ENCODE measurements around the gene E2F8. TPM values are rescaled to one million over a fixed set of nuclear protein-coding genes. Genes with fewer than 3 reads are reported as not detected.
A peak's percentile ranks its signal among the peaks of the same experiment; 100 is the strongest.
"Not testable (repeated sequence)": the region's sequence is repeated elsewhere in the genome, so short reads cannot be mapped to it uniquely, and the experiment has no call there.

The E2F8 gene
- polyA plus RNA-seq, 2 donors: 3.1 to 3.9 TPM

GRCh38 chr11:19276859-19277808 lies 36.4 kb upstream of the E2F8 start:
- Histone ChIP-seq H3K9me3 (ENCODE audit: control insufficient read depth in 2 of 2, insufficient read depth in 1 of 2, low read depth in 1 of 2, low read length in 1 of 2) (no peaks in the 10 kb centered on the region), H3K4me1 (ENCODE audit: control insufficient read depth in 2 of 2, insufficient read depth in 2 of 2, low read length in 1 of 2) (peaks cover 0 to 7% of the 10 kb centered on the region in 2 donors), H3K36me3 (ENCODE audit: control insufficient read depth in 2 of 2, insufficient read depth in 2 of 2, low read length in 1 of 2) (no peaks in the 10 kb centered on the region), H3K27ac (ENCODE audit: low read depth in 2 of 2, low read length in 1 of 2) (peak overlapping the region; percentile 22 to 85), H3K4me3 (ENCODE audit: low read depth in 1 of 2, low read length in 2 of 2) (no peak overlapping the region), H3K27me3 (ENCODE audit: control insufficient read depth in 1 of 2, insufficient read depth in 2 of 2, low read length in 2 of 2) (no peaks in the 10 kb centered on the region)
- WGBS, 2 donors: 73 to 77% methylated on average over 8 of the region's 8 CpGs

- Histone ChIP-seq H3K36me3 (ENCODE audit: control insufficient read depth in 2 of 2, insufficient read depth in 2 of 2, low read length in 1 of 2) (no peaks in the 10 kb centered on the region), H3K27ac (ENCODE audit: low read depth in 2 of 2, low read length in 1 of 2) (no peak overlapping the region), H3K4me1 (ENCODE audit: control insufficient read depth in 2 of 2, insufficient read depth in 2 of 2, low read length in 1 of 2) (peaks cover 0 to 6% of the 10 kb centered on the region in 2 donors), H3K9me3 (ENCODE audit: control insufficient read depth in 2 of 2, insufficient read depth in 1 of 2, low read depth in 1 of 2, low read length in 1 of 2) (no peaks in the 10 kb centered on the region), H3K4me3 (ENCODE audit: low read depth in 1 of 2, low read length in 2 of 2) (no peak overlapping the region), H3K27me3 (ENCODE audit: control insufficient read depth in 1 of 2, insufficient read depth in 2 of 2, low read length in 2 of 2) (no peaks in the 10 kb centered on the region)
- WGBS, 2 donors: 63 to 79% methylated on average over 4 of the region's 4 CpGs
Measured at GRCh38 chr11:19275496-19275895, 34.8 kb upstream of the E2F8 start.

GRCh38 chr11:19273219-19273618 lies 32.5 kb upstream of the E2F8 start:
- H3K36me3 ChIP-seq (ENCODE audit: control insufficient read depth in 2 of 2, insufficient read depth in 2 of 2, low read length in 1 of 2); H3K9me3 ChIP-seq (ENCODE audit: control insufficient read depth in 2 of 2, insufficient read depth in 1 of 2, low read depth in 1 of 2, low read length in 1 of 2); H3K4me1 ChIP-seq (ENCODE audit: control insufficient read depth in 2 of 2, insufficient read depth in 2 of 2, low read length in 1 of 2); H3K27ac ChIP-seq (ENCODE audit: low read depth in 2 of 2, low read length in 1 of 2); H3K4me3 ChIP-seq (ENCODE audit: low read depth in 1 of 2, low read length in 2 of 2); H3K27me3 ChIP-seq (ENCODE audit: control insufficient read depth in 1 of 2, insufficient read depth in 2 of 2, low read length in 2 of 2): not testable (repeated sequence)
- 77 to 79% methylated on average over 5 of the region's 5 CpGs for WGBS, 2 donors

DNA sequence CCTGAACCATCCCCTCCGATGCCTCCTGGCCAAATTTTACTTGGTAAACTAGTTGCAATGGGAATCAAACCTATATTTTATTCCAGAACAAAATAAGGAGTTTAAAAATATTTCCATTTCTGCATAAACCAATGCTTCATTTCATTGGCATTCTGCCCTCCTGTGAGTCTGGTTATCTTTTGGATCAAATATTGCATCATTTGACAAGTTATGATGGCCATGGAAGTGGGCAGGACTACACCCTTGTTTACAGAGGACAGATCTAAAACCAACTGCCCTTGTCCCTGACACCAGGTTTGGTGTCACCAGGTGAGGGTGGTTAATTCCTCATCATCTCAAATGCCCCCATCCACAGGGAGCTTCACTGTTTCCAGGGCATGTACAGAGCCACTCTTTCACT lies 28.2 kb upstream of the E2F8 start:
- 68 to 86% methylated on average over 1 of the region's 1 CpG for WGBS, 2 donors
- Histone ChIP-seq H3K4me3 (ENCODE audit: low read depth in 1 of 2, low read length in 2 of 2) (no peak overlapping the region), H3K27ac (ENCODE audit: low read depth in 2 of 2, low read length in 1 of 2) (no peak overlapping the region), H3K4me1 (ENCODE audit: control insufficient read depth in 2 of 2, insufficient read depth in 2 of 2, low read length in 1 of 2) (no peaks in the 10 kb centered on the region), H3K9me3 (ENCODE audit: control insufficient read depth in 2 of 2, insufficient read depth in 1 of 2, low read depth in 1 of 2, low read length in 1 of 2) (no peaks in the 10 kb centered on the region), H3K27me3 (ENCODE audit: control insufficient read depth in 1 of 2, insufficient read depth in 2 of 2, low read length in 2 of 2) (no peaks in the 10 kb centered on the region), H3K36me3 (ENCODE audit: control insufficient read depth in 2 of 2, insufficient read depth in 2 of 2, low read length in 1 of 2) (no peaks in the 10 kb centered on the region)

- H3K36me3 ChIP-seq (ENCODE audit: control insufficient read depth in 2 of 2, insufficient read depth in 2 of 2, low read length in 1 of 2): no peaks in the 10 kb centered on the region
- H3K9me3 ChIP-seq (ENCODE audit: control insufficient read depth in 2 of 2, insufficient read depth in 1 of 2, low read depth in 1 of 2, low read length in 1 of 2): no peaks in the 10 kb centered on the region
- no peaks in the 10 kb centered on the region for H3K4me1 ChIP-seq (ENCODE audit: control insufficient read depth in 2 of 2, insufficient read depth in 2 of 2, low read length in 1 of 2)
- H3K27ac ChIP-seq (ENCODE audit: low read depth in 2 of 2, low read length in 1 of 2): no peak overlapping the region
- 87 to 88% methylated on average over 5 of the region's 5 CpGs for WGBS, 2 donors
- H3K4me3 ChIP-seq (ENCODE audit: low read depth in 1 of 2, low read length in 2 of 2): no peak overlapping the region
- H3K27me3 ChIP-seq (ENCODE audit: control insufficient read depth in 1 of 2, insufficient read depth in 2 of 2, low read length in 2 of 2): no peaks in the 10 kb centered on the region
Measured at GRCh38 chr11:19267567-19267966, 26.8 kb upstream of the E2F8 start.

- Histone ChIP-seq H3K4me1 (ENCODE audit: control insufficient read depth in 2 of 2, insufficient read depth in 2 of 2, low read length in 1 of 2) (no peaks in the 10 kb centered on the region), H3K27ac (ENCODE audit: low read depth in 2 of 2, low read length in 1 of 2) (no peak overlapping the region), H3K27me3 (ENCODE audit: control insufficient read depth in 1 of 2, insufficient read depth in 2 of 2, low read length in 2 of 2) (no peaks in the 10 kb centered on the region), H3K36me3 (ENCODE audit: control insufficient read depth in 2 of 2, insufficient read depth in 2 of 2, low read length in 1 of 2) (no peaks in the 10 kb centered on the region), H3K4me3 (ENCODE audit: low read depth in 1 of 2, low read length in 2 of 2) (no peak overlapping the region), H3K9me3 (ENCODE audit: control insufficient read depth in 2 of 2, insufficient read depth in 1 of 2, low read depth in 1 of 2, low read length in 1 of 2) (no peaks in the 10 kb centered on the region)
- WGBS, 2 donors: 69 to 82% methylated on average over 3 of the region's 3 CpGs
Measured at GRCh38 chr11:19263333-19263732, 22.6 kb upstream of the E2F8 start.

DNA sequence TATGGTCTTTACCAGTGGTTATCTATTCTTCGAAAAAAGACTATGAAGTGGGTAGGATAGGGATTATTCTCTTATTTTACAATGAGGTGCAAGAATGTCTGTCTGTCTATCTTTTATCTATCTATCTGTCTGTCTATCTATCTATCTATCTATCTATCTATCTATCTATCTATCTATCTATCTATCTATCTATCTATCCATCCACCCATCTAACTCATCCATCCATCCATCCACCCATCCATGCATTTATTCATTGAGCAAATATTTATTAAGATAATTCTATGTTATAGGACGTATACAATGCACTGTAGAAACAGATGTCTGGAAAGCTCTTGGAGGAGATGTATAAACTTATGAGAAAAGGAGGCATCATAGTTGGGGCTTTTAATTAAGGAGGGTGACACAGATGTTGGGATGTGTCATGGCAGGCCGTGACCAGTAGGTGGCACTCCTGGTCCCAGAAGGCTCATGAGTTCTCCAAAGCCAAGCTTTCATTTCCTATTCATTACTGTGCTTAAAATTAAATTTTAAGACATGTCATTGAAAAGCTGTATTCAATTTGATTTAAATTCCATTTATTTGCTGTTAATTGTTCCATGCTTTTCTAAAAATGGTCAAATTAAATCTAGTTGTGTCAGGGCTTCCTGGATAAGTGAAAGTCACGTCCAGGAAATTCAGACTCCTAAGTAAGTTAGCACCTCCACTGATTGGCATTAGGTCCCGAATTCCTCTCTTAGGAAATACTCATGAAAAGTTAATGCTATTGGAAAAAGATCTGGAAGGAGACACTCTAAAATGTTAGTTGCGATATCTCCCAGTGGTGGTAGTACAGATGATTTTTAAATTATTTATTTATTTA lies 19.0 kb upstream of the E2F8 start:
- Histone ChIP-seq H3K36me3 (ENCODE audit: control insufficient read depth in 2 of 2, insufficient read depth in 2 of 2, low read length in 1 of 2) (no peaks in the 10 kb centered on the region), H3K27ac (ENCODE audit: low read depth in 2 of 2, low read length in 1 of 2) (no peak overlapping the region), H3K27me3 (ENCODE audit: control insufficient read depth in 1 of 2, insufficient read depth in 2 of 2, low read length in 2 of 2) (no peaks in the 10 kb centered on the region), H3K4me1 (ENCODE audit: control insufficient read depth in 2 of 2, insufficient read depth in 2 of 2, low read length in 1 of 2) (no peaks in the 10 kb centered on the region), H3K9me3 (ENCODE audit: control insufficient read depth in 2 of 2, insufficient read depth in 1 of 2, low read depth in 1 of 2, low read length in 1 of 2) (no peaks in the 10 kb centered on the region), H3K4me3 (ENCODE audit: low read depth in 1 of 2, low read length in 2 of 2) (no peak overlapping the region)
- 50 to 52% methylated on average over 6 of the region's 6 CpGs for WGBS, 2 donors

DNA sequence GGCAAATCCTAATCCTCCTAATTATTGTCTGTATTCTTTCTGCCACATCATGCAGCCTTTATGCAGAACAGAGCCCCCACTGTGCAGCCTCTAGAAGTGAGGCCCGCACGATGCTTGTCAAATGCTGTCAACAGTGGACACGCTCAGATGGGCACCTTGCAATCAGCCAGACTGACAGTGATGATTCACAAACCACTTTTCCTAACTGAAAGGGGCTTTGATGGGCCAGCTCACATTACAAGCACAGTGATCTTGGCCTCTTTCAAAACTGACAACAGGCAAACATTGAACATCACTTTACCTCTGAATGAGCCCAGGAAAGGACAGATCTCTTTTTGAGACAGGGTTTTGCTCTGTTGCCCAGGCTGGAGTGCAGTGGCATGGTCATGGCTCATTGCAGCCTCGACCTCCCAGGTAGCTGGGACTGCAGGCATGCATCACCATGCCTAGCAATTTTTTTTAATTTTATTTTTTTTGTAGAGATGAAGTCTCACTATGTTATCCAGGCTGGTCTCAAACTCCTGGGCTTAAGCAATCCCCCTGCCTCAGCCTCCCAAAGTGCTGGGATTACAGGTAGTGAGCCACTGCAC lies 18.0 kb upstream of the E2F8 start:
- Histone ChIP-seq H3K27me3 (ENCODE audit: control insufficient read depth in 1 of 2, insufficient read depth in 2 of 2, low read length in 2 of 2) (no peaks in the 10 kb centered on the region), H3K36me3 (ENCODE audit: control insufficient read depth in 2 of 2, insufficient read depth in 2 of 2, low read length in 1 of 2) (no peaks in the 10 kb centered on the region), H3K27ac (ENCODE audit: low read depth in 2 of 2, low read length in 1 of 2) (no peak overlapping the region), H3K4me3 (ENCODE audit: low read depth in 1 of 2, low read length in 2 of 2) (no peak overlapping the region), H3K4me1 (ENCODE audit: control insufficient read depth in 2 of 2, insufficient read depth in 2 of 2, low read length in 1 of 2) (no peaks in the 10 kb centered on the region), H3K9me3 (ENCODE audit: control insufficient read depth in 2 of 2, insufficient read depth in 1 of 2, low read depth in 1 of 2, low read length in 1 of 2) (no peaks in the 10 kb centered on the region)
- WGBS, 2 donors: 74 to 80% methylated on average over 4 of the region's 4 CpGs

DNA sequence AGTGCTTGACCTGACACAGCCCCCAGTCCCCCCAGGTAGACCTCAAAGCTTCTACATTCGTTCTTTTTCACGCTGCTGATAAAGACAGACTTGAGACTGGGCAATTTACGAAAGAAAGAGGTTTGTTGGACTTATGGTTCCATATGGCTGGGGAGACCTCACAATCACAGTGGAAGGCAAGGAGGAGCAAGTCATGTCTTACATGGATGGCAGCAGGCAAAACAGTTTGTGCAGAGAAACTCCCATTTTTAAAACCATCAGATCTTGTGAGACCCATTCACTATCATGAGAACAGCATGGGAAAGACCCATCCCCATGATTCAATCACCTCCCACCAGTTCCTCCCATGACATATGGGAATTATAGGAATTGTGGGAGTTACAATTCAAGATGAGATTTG lies 13.7 kb upstream of the E2F8 start:
- not testable (repeated sequence) for H3K4me3 ChIP-seq (ENCODE audit: low read depth in 1 of 2, low read length in 2 of 2)
- WGBS, 2 donors: 62 to 69% methylated on average over 3 of the region's 3 CpGs

More for the DNA sequence above, 13.7 kb upstream of the E2F8 start:
- not testable (repeated sequence) for H3K27ac ChIP-seq (ENCODE audit: low read depth in 2 of 2, low read length in 1 of 2); H3K27me3 ChIP-seq (ENCODE audit: control insufficient read depth in 1 of 2, insufficient read depth in 2 of 2, low read length in 2 of 2); H3K4me1 ChIP-seq (ENCODE audit: control insufficient read depth in 2 of 2, insufficient read depth in 2 of 2, low read length in 1 of 2); H3K9me3 ChIP-seq (ENCODE audit: control insufficient read depth in 2 of 2, insufficient read depth in 1 of 2, low read depth in 1 of 2, low read length in 1 of 2); H3K36me3 ChIP-seq (ENCODE audit: control insufficient read depth in 2 of 2, insufficient read depth in 2 of 2, low read length in 1 of 2)

Measured in esophagus (tissue), 2 donors.